C4-2B (cell line): Measurements from ENCODE around the gene MYO15A.

Experiments used
- CTCF ChIP-seq: fragments of 450-650 bp; conservative IDR thresholded peaks from 2 replicates; pipeline ENCODE4 v1.5.1; 2017; ENCODE audit warnings: mild to moderate bottlenecking
- ZFX ChIP-seq: fragments of 450-650 bp; IDR thresholded peaks from 2 replicates; pipeline ENCODE4 v1.6.1; 2017

DNA sequence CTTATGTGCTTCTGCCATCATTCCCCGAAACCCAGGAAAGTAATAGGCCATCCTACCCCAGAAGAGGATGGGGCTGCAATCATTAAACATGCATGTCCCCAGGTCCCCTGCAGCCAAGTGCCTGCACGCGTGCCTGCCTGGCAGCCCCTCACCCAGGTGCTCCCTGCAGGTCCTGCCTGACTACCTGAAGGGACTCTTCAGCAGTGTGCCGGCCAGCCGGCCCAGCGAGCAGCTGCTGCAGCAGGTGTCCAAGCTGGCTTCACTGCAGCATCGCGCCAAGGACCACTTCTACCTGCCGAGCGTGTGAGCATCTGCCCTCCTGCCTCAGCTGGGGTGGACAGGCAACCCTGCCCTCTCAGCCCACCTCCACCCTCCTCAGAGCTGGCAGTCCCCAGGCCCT is 58.9 kb downstream of the MYO15A start:
- TF ChIP-seq CTCF (no peak), ZFX (no peak)
